ENCODE data around the gene IL5. TPM values are rescaled to one million over a fixed set of nuclear protein-coding genes. Genes with fewer than 3 reads are reported as not detected.
"Not testable (repeated sequence)": the region's sequence is repeated elsewhere in the genome, so short reads cannot be mapped to it uniquely, and the experiment has no call there.

IL5 gene
- total RNA-seq, 2 donors from 2014 or later = not detected

- no peak overlapping the region for H3K27ac ChIP-seq
- peak in 1 of 2 donors; percentile 1 for TF ChIP-seq CTCF (IDR thresholded peaks at IDR 0.05)
- no peaks in the 10 kb centered on the region for H3K27me3 ChIP-seq
- no peak for DNase-seq (ENCODE audit: low spot score)
- no peaks in the 10 kb centered on the region for H3K9me3 ChIP-seq
- peaks cover 0 to 6% of the 10 kb centered on the region in 2 donors for H3K4me1 ChIP-seq
- H3K36me3 ChIP-seq = no peaks in the 10 kb centered on the region
- H3K4me3 ChIP-seq = no peak overlapping the region
Measured at GRCh38 chr5:132526974-132527564, 16.3 kb downstream of the IL5 start.

- peaks cover 0 to 6% of the 10 kb centered on the region in 2 donors for H3K4me1 ChIP-seq
- H3K27me3 ChIP-seq = no peaks in the 10 kb centered on the region
- H3K9me3 ChIP-seq = peaks cover 0 to 4% of the 10 kb centered on the region in 2 donors
- no peak for DNase-seq (ENCODE audit: low spot score)
- H3K36me3 ChIP-seq = no peaks in the 10 kb centered on the region
- H3K4me3 ChIP-seq = no peak overlapping the region
- H3K27ac ChIP-seq = no peak overlapping the region
- peak; percentile 68 to 84 for TF ChIP-seq CTCF (IDR thresholded peaks at IDR 0.05)
Measured at GRCh38 chr5:132526290-132526973, 16.9 kb downstream of the IL5 start.

- H3K9me3 ChIP-seq = peaks cover 0 to 11% of the 10 kb centered on the region in 2 donors
- H3K4me1 ChIP-seq = peaks cover 0 to 6% of the 10 kb centered on the region in 2 donors
- H3K27ac ChIP-seq = no peak overlapping the region
- TF ChIP-seq CTCF (IDR thresholded peaks at IDR 0.05) = no peak
- no peaks in the 10 kb centered on the region for H3K27me3 ChIP-seq
- DNase-seq (ENCODE audit: low spot score) = no peak
- H3K4me3 ChIP-seq = no peak overlapping the region
- no peaks in the 10 kb centered on the region for H3K36me3 ChIP-seq
Measured at GRCh38 chr5:132525299-132525724, 18.0 kb downstream of the IL5 start.

GRCh38 chr5:132524877-132525276 lies 18.4 kb downstream of the IL5 start:
- H3K27ac ChIP-seq; H3K4me1 ChIP-seq; H3K36me3 ChIP-seq; H3K4me3 ChIP-seq; H3K27me3 ChIP-seq; DNase-seq (ENCODE audit: low spot score): not testable (repeated sequence)
- peaks cover 0 to 11% of the 10 kb centered on the region in 2 donors for H3K9me3 ChIP-seq

GRCh38 chr5:132522067-132522466 lies 21.3 kb downstream of the IL5 start:
- not testable (repeated sequence) for H3K4me1 ChIP-seq; H3K27ac ChIP-seq; H3K27me3 ChIP-seq; DNase-seq (ENCODE audit: low spot score); H3K36me3 ChIP-seq; H3K4me3 ChIP-seq
- peaks cover 0 to 11% of the 10 kb centered on the region in 2 donors for H3K9me3 ChIP-seq

- not testable (repeated sequence) for DNase-seq (ENCODE audit: low spot score); H3K27me3 ChIP-seq
Measured at GRCh38 chr5:132513618-132514336, 29.5 kb downstream of the IL5 start.

GRCh38 chr5:132510076-132510475 lies 33.2 kb downstream of the IL5 start:
- H3K27ac ChIP-seq = no peak overlapping the region
- DNase-seq (ENCODE audit: low spot score) = no peak
- TF ChIP-seq CTCF (IDR thresholded peaks at IDR 0.05) = no peak
- H3K4me1 ChIP-seq = peaks cover 0 to 4% of the 10 kb centered on the region in 2 donors
- H3K4me3 ChIP-seq = no peak overlapping the region
- no peaks in the 10 kb centered on the region for H3K9me3 ChIP-seq
- H3K36me3 ChIP-seq = no peaks in the 10 kb centered on the region
- H3K27me3 ChIP-seq = no peaks in the 10 kb centered on the region

More at GRCh38 chr5:132513618-132514336, 29.5 kb downstream of the IL5 start:
- not testable (repeated sequence) for H3K4me1 ChIP-seq, H3K4me3 ChIP-seq, H3K9me3 ChIP-seq, H3K27ac ChIP-seq, H3K36me3 ChIP-seq

Data from right atrium auricular region (tissue), 2 donors.